GM15510 (cell line): ENCODE measurements around the gene AZI2.

ENCODE experiments used
- POLR2A ChIP-seq: IDR thresholded peaks from 3 replicates; pipeline ENCODE4 v1.6.1; 2011; ENCODE audit warnings: borderline replicate concordance; ENCODE audit not compliant: insufficient read length; ENCODE audit errors: extremely low read depth

The AZI2 gene

DNA sequence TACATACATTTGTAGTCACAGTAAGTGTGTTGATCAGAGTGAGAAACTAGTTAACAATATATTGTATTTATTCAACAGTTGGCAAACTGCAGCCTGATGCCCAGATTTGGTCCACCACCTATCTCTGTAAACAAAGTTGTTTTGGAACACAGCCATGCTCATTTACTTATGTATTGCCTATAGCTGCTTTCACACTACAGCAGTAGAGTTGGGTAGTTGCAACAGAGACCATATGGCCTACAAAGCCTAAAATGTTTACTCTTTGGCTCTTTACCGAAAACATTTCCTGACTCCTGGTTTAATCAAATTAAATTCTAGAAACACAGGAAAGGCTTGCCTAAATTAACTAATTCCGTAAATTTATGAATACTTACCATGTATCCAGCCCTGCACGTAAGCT is 67.8 kb downstream of the AZI2 start:
- TF ChIP-seq POLR2A, result no peak

DNA sequence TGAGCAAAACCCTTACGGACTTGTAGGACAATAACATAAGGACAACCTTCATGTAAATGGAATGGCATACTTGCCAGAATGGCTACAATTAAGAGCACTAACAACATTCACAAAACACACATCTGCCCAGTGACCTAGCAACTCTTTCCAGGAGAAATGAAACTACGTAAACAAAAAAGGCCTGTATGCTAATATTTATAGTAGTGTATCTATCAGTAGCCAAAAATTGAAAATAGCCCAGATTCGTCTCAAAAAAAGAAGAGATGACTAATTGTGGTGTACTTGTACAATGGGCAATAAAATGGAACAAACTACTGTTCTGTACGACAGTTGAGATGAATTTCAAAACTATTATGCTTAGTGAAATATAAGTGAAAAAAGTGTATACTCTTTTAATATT is 68.9 kb downstream of the AZI2 start:
- TF ChIP-seq POLR2A, result no peak

DNA sequence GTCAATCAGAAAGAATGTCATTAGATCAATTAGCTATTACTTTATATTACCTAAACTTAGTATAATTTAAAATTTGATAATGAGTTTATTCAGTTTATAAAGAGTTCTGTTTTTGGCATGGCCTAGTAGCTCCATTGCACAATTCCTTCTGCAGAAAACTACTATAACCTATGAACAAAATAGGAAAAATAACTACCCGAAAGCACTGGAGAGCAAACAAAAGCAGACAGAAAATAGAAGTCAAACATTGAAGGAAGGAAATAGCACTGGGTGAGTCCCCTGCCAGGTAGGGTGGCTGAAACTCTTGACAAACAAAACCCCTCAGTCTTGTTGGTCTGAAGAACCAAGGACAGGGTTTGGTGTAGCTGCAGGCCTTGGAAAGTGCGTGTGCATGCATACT is 69.7 kb downstream of the AZI2 start:
- TF ChIP-seq POLR2A, result no peak

DNA sequence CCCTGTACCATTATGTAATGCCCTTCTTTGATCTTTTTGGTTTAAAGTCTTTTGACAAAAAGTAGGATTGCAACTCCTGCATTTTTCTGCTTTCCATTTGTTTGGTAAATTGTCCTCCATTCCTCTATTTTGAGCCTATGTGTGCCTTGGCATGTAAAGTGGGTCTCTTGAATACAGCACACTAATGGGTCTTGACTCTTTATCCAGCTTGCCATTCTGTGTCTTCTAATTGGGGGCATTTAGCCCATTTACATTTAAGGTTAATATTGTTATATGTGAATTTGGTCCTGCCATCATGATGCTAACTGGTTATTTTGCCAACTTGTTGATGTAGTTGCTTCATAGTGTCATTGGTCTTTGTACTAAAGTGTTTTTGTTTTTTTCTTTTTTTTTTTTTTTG is 74.8 kb downstream of the AZI2 start:
- TF ChIP-seq POLR2A, result no peak
